Measurements from ENCODE around the gene RPL38.

GRCh38 chr17:74235040-74235581, 31.6 kb downstream of the RPL38 start:
- TF ChIP-seq, protein P1, sequence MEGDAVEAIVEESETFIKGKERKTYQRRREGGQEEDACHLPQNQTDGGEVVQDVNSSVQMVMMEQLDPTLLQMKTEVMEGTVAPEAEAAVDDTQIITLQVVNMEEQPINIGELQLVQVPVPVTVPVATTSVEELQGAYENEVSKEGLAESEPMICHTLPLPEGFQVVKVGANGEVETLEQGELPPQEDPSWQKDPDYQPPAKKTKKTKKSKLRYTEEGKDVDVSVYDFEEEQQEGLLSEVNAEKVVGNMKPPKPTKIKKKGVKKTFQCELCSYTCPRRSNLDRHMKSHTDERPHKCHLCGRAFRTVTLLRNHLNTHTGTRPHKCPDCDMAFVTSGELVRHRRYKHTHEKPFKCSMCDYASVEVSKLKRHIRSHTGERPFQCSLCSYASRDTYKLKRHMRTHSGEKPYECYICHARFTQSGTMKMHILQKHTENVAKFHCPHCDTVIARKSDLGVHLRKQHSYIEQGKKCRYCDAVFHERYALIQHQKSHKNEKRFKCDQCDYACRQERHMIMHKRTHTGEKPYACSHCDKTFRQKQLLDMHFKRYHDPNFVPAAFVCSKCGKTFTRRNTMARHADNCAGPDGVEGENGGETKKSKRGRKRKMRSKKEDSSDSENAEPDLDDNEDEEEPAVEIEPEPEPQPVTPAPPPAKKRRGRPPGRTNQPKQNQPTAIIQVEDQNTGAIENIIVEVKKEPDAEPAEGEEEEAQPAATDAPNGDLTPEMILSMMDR (conservative IDR thresholded peaks at IDR 0.05 in 1 of 2, IDR thresholded peaks at IDR 0.05 in 1 of 2; ENCODE audit: low read depth in 1 of 2, low read length in 2 of 2), result no peak
- TF ChIP-seq EZH2 (IDR thresholded peaks at IDR 0.05; ENCODE audit: low read length, missing control alignments), result no peak
